Measurements from ENCODE around the gene ZNF425. TPM values are rescaled to one million over a fixed set of nuclear protein-coding genes. Genes with fewer than 3 reads are reported as not detected.

Gene ZNF425
- total RNA-seq, 1 experiment from 2014 or later = 3.3 TPM

GRCh38 chr7:149130572-149131198 lies 4.6 kb upstream of the ZNF425 start:
- H3K27me3 Mint-ChIP-seq (ENCODE audit: insufficient read depth, unreplicated experiment) = no peaks in the 10 kb centered on the region
- DNase-seq (ENCODE audit: unreplicated experiment) = no peak
- H3K36me3 Mint-ChIP-seq (ENCODE audit: insufficient read depth, unreplicated experiment) = peaks cover 58% of the 10 kb centered on the region
- no TSS peak for BruUV-seq (replicated peaks)
- POLR2A ChIA-PET = no interaction called here
- CTCF ChIA-PET = no interaction called here
- H3K4me3 Mint-ChIP-seq (ENCODE audit: unreplicated experiment) = no peak overlapping the region
- intact Hi-C loops (cut with micrococcal nuclease) = no loop called here
- H3K4me1 Mint-ChIP-seq (ENCODE audit: insufficient read depth, unreplicated experiment) = peaks cover 10% of the 10 kb centered on the region
- H3K9me3 Mint-ChIP-seq (ENCODE audit: unreplicated experiment) = peaks cover 7% of the 10 kb centered on the region
- H3K27ac Mint-ChIP-seq (ENCODE audit: low read depth, unreplicated experiment) = no peak overlapping the region
- TF ChIP-seq, protein P1, sequence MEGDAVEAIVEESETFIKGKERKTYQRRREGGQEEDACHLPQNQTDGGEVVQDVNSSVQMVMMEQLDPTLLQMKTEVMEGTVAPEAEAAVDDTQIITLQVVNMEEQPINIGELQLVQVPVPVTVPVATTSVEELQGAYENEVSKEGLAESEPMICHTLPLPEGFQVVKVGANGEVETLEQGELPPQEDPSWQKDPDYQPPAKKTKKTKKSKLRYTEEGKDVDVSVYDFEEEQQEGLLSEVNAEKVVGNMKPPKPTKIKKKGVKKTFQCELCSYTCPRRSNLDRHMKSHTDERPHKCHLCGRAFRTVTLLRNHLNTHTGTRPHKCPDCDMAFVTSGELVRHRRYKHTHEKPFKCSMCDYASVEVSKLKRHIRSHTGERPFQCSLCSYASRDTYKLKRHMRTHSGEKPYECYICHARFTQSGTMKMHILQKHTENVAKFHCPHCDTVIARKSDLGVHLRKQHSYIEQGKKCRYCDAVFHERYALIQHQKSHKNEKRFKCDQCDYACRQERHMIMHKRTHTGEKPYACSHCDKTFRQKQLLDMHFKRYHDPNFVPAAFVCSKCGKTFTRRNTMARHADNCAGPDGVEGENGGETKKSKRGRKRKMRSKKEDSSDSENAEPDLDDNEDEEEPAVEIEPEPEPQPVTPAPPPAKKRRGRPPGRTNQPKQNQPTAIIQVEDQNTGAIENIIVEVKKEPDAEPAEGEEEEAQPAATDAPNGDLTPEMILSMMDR (IDR thresholded peaks at IDR 0.05; ENCODE audit: unreplicated experiment) = no peak

- no TSS peak for BruUV-seq (replicated peaks)
- Mint-ChIP-seq H3K4me1 (ENCODE audit: insufficient read depth, unreplicated experiment) (peaks cover 18% of the 10 kb centered on the region), H3K9me3 (ENCODE audit: unreplicated experiment) (peaks cover 7% of the 10 kb centered on the region), H3K27ac (ENCODE audit: low read depth, unreplicated experiment) (peak overlapping the region; percentile 99), H3K27me3 (ENCODE audit: insufficient read depth, unreplicated experiment) (no peaks in the 10 kb centered on the region), H3K36me3 (ENCODE audit: insufficient read depth, unreplicated experiment) (peaks cover 31% of the 10 kb centered on the region), H3K4me3 (ENCODE audit: unreplicated experiment) (peak overlapping the region; percentile 97)
- ChIA-PET CTCF (interaction anchor here (0.5 to 3.7 kb wide), 32 partner anchors 7 to 1078 kb away, joined by 3 to 17 read pairs (median 4); partner anchors contain the start of genes ZNF282 and ZNF398), POLR2A (interaction anchor here (0.7 to 4.7 kb wide), 16 partner anchors 9 to 823 kb away, joined by 3 to 61 read pairs (median 4); partner anchors contain the start of genes PDIA4, ZNF282 and ZNF398)
- DNase-seq (ENCODE audit: unreplicated experiment) = peak; percentile 50
- intact Hi-C loops (cut with micrococcal nuclease) = loop anchor here (1.0 to 2.0 kb wide), 4 partner anchors 21 to 370 kb away; partner anchors contain the start of genes ZNF282, ZNF398, ZNF746 and ZNF786
- TF ChIP-seq, protein P1 (IDR thresholded peaks at IDR 0.05; ENCODE audit: unreplicated experiment) = no peak
Observed at GRCh38 chr7:149126662-149127266, 640 bp upstream of the ZNF425 start.

DNA sequence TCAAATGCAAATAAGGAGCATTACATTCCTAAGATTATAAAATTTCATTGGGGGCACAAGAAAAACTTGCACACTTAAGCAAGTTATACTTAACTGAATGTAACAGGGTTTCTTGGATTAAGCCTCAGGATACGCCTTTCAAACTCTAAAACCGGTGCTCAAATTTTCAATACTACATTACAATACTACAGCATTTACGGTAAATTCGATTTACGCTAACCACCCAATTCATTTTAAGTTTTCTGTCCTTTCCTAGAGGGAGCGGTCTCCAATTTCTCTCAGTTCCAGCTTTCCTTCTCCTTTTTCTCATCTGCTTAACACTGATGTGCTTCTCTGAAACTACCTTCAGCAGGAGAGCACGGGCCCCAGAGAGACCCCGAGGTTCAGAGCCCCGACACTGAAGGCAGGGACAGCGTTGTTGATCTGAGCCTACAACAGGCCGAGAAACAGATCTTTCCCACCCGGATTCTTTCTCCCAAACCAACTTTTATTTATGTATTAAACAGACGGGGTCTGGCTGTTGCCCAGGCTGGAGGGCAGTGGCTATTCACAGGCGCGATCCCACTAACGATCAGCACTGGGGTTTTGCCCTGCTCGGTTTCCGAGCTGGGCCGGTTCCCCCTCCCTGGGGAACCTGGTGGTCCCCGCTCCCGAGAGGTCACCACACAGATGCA lies 798 bp downstream of the ZNF425 start:
- DNase-seq (ENCODE audit: unreplicated experiment) = peak; percentile 6
- Mint-ChIP-seq H3K4me1 (ENCODE audit: insufficient read depth, unreplicated experiment) (peaks cover 18% of the 10 kb centered on the region), H3K4me3 (ENCODE audit: unreplicated experiment) (peak overlapping the region; percentile 97), H3K27ac (ENCODE audit: low read depth, unreplicated experiment) (peak overlapping the region; percentile 99), H3K9me3 (ENCODE audit: unreplicated experiment) (peaks cover under 1% of the 10 kb centered on the region), H3K27me3 (ENCODE audit: insufficient read depth, unreplicated experiment) (no peaks in the 10 kb centered on the region), H3K36me3 (ENCODE audit: insufficient read depth, unreplicated experiment) (peaks cover 21% of the 10 kb centered on the region)
- TF ChIP-seq, protein P1 (IDR thresholded peaks at IDR 0.05; ENCODE audit: unreplicated experiment) = no peak
- CTCF ChIA-PET = interaction anchor here (0.5 to 3.7 kb wide), 18 partner anchors 8 to 609 kb away, joined by 3 to 17 read pairs (median 3); partner anchors contain the start of genes ZNF282 and ZNF398
- TSS peak; percentile 46 for BruUV-seq (replicated peaks)
- POLR2A ChIA-PET = interaction anchor here (0.7 to 4.7 kb wide), 20 partner anchors 14 to 1960 kb away, joined by 3 to 61 read pairs (median 4); partner anchors contain the start of genes PDIA4, ZNF282 and ZNF398
- intact Hi-C loops (cut with micrococcal nuclease) = no loop called here

- Mint-ChIP-seq H3K36me3 (ENCODE audit: insufficient read depth, unreplicated experiment) (no peaks in the 10 kb centered on the region), H3K4me3 (ENCODE audit: unreplicated experiment) (no peak overlapping the region), H3K27ac (ENCODE audit: low read depth, unreplicated experiment) (no peak overlapping the region), H3K9me3 (ENCODE audit: unreplicated experiment) (no peaks in the 10 kb centered on the region), H3K27me3 (ENCODE audit: insufficient read depth, unreplicated experiment) (no peaks in the 10 kb centered on the region), H3K4me1 (ENCODE audit: insufficient read depth, unreplicated experiment) (no peaks in the 10 kb centered on the region)
- intact Hi-C loops (cut with micrococcal nuclease) = no loop called here
- no peak for DNase-seq (ENCODE audit: unreplicated experiment)
- ChIA-PET CTCF (no interaction called here), POLR2A (no interaction called here)
- TF ChIP-seq, protein P1 (IDR thresholded peaks at IDR 0.05; ENCODE audit: unreplicated experiment) = no peak
- BruUV-seq (replicated peaks) = no TSS peak
Observed at GRCh38 chr7:149109969-149110368, 16.2 kb downstream of the ZNF425 start.
